Measurements from ENCODE around the gene RFLNA. TPM values are rescaled to one million over a fixed set of nuclear protein-coding genes. Genes with fewer than 3 reads are reported as not detected.

Gene RFLNA
- total RNA-seq, 1 donor from 2014 or later: 1.0 TPM

GRCh38 chr12:124309744-124310143, 14.9 kb downstream of the RFLNA start:
- no peaks in the 10 kb centered on the region for H3K27me3 ChIP-seq
- no peaks in the 10 kb centered on the region for H3K9me3 ChIP-seq
- no peak overlapping the region for H3K4me3 ChIP-seq
- no peak for ATAC-seq
- intact Hi-C loops (cut with DNase I): no loop called here
- TF ChIP-seq, protein P1, sequence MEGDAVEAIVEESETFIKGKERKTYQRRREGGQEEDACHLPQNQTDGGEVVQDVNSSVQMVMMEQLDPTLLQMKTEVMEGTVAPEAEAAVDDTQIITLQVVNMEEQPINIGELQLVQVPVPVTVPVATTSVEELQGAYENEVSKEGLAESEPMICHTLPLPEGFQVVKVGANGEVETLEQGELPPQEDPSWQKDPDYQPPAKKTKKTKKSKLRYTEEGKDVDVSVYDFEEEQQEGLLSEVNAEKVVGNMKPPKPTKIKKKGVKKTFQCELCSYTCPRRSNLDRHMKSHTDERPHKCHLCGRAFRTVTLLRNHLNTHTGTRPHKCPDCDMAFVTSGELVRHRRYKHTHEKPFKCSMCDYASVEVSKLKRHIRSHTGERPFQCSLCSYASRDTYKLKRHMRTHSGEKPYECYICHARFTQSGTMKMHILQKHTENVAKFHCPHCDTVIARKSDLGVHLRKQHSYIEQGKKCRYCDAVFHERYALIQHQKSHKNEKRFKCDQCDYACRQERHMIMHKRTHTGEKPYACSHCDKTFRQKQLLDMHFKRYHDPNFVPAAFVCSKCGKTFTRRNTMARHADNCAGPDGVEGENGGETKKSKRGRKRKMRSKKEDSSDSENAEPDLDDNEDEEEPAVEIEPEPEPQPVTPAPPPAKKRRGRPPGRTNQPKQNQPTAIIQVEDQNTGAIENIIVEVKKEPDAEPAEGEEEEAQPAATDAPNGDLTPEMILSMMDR (IDR thresholded peaks at IDR 0.05): no peak
- H3K36me3 ChIP-seq: no peaks in the 10 kb centered on the region
- no peak overlapping the region for H3K27ac ChIP-seq
- DNase-seq: no peak
- no peaks in the 10 kb centered on the region for H3K4me1 ChIP-seq

DNA sequence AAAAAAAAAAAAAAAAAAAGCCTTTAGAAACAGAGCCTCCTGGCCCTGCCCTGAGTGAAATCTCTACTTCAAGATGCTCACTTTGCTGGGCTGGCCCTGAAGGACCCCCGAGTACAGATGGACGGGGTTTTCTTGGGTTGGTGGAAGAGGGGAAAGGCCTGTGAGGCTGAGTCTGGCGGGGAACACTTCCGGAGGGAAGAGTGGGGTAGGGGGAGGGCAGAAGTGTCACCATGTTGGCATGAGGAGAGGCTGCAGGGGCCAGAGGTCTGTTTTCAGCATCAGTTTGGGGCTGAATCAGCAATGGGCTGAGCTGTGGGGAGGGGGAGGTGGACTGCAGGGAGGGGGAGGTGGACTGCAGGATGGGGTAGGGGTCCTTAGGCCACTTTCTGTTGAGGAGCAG, 15.3 kb downstream of the RFLNA start:
- TF ChIP-seq, protein P1 (IDR thresholded peaks at IDR 0.05): no peak
- H3K27me3 ChIP-seq: no peaks in the 10 kb centered on the region
- H3K27ac ChIP-seq: no peak overlapping the region
- ATAC-seq (no peak), DNase-seq (no peak)
- no peaks in the 10 kb centered on the region for H3K9me3 ChIP-seq
- no peaks in the 10 kb centered on the region for H3K4me1 ChIP-seq
- H3K36me3 ChIP-seq: no peaks in the 10 kb centered on the region
- intact Hi-C loops (cut with DNase I): no loop called here
- H3K4me3 ChIP-seq: no peak overlapping the region

DNA sequence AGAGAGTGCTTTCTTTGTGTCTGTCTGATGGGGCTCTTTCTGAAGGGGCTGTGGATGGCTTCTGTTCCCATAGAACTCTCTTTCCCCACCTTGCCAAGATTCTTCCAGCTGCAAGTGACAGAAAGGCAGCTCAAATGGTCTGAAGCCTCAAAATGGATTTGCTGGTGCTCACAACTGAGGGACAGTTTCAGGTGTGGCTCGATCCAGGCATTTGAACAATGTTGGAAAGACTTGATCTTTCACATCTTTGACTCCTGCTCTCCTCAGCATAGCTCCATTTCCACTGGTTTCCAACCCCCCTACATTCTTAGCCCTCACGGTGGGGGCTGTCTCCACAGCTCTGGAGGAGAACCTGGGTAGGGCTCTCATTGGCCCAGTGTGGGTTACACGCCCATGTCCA, 15.9 kb downstream of the RFLNA start:
- Histone ChIP-seq H3K27me3 (no peaks in the 10 kb centered on the region), H3K9me3 (no peaks in the 10 kb centered on the region), H3K27ac (no peak overlapping the region), H3K4me1 (no peaks in the 10 kb centered on the region), H3K4me3 (no peak overlapping the region), H3K36me3 (no peaks in the 10 kb centered on the region)
- TF ChIP-seq, protein P1 (IDR thresholded peaks at IDR 0.05): no peak
- intact Hi-C loops (cut with DNase I): no loop called here
- no peak for ATAC-seq
- no peak for DNase-seq

DNA sequence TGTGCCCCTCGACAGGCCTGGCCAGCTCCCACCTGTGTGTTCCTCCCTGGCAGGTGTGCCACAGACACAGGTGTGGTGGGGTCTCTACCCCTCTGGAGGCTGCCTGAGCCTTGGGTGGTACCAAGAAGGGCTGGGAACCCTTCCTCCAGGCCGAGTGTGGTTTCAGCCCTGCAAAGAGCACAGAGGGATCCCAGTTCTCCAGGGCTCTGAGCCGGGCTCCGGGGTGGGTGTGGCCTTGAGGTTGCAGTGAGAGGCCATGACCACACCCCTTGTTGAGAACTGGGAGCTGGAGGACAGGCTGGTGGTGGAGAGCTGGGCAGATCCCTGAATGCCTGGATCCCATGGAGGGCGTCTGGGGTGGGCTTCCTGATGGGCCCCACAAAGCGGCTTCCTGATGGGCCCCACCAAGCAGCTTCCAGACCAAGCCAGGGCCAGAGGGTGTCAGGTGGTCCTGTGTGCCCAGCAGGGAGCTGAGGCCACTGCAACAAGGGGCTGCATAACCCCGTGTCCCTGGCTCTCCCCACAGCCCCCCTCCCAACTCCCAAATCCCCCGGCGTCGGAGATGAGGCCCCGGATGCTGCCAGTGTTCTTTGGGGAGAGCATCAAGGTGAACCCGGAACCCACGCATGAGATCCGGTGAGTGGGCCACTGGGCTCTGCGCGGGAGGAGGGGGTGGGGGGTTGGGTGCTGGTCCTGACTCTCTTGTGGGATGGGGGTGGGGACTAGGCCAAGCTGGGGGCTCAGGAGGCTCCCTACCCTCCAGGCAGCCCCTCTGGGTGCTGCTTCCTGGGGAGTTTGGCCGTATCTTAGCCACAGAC, 16.6 kb downstream of the RFLNA start:
- Histone ChIP-seq H3K27me3 (no peaks in the 10 kb centered on the region), H3K4me3 (no peak overlapping the region), H3K9me3 (no peaks in the 10 kb centered on the region), H3K27ac (no peak overlapping the region), H3K4me1 (no peaks in the 10 kb centered on the region), H3K36me3 (no peaks in the 10 kb centered on the region)
- TF ChIP-seq, protein P1 (IDR thresholded peaks at IDR 0.05): no peak
- intact Hi-C loops (cut with DNase I): no loop called here
- ATAC-seq (peak; percentile 57), DNase-seq (no peak)

DNA sequence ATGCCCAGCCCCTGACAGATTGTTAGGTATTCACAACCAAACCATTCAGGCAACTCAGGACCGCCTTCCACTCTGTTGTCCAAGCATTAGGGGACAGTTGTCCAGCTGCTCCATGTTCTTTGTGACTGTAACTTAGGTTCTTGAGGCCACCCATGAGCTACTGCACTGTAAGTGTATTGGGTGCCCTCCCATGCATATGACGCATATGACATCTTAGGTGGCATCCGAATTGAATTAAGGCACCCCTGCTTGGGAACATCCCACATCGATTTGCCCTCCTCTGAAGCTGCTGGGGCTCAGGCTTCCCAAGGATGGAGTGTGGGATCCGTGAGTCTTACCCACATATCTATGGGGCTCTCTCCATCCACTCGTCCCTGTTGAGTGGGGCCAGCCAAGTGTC, 17.7 kb downstream of the RFLNA start:
- no peaks in the 10 kb centered on the region for H3K36me3 ChIP-seq
- TF ChIP-seq, protein P1 (IDR thresholded peaks at IDR 0.05): no peak
- no peaks in the 10 kb centered on the region for H3K4me1 ChIP-seq
- no peak overlapping the region for H3K27ac ChIP-seq
- H3K4me3 ChIP-seq: no peak overlapping the region
- DNase-seq: no peak
- H3K9me3 ChIP-seq: no peaks in the 10 kb centered on the region
- intact Hi-C loops (cut with DNase I): no loop called here
- no peak for ATAC-seq
- H3K27me3 ChIP-seq: no peaks in the 10 kb centered on the region
